Measurements from ENCODE around the gene TOR4A.
A peak's percentile ranks its signal among the peaks of the same experiment; 100 is the strongest.

Gene TOR4A

DNA sequence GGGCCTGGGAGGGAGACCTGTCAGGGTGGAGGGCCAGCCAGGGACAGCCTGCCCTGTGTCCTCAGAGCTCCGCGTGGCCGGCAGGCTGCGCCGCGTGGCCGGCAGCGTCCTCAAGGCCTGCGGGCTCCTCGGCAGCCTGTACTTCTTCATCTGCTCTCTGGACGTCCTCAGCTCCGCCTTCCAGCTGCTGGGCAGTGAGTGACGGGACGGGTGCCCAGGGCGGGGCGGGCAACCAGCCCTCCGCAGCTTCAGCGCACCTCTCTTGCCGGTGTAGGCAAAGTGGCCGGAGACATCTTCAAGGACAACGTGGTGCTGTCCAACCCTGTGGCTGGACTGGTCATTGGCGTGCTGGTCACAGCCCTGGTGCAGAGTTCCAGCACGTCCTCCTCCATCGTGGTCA lies 45.0 kb upstream of the TOR4A start:
- Histone ChIP-seq H3K27ac (ENCODE audit: insufficient read depth, low read depth, low read length, poor library complexity, severe bottlenecking) (no peak overlapping the region), H3K27me3 (ENCODE audit: control insufficient read depth, insufficient read depth, low read length, poor library complexity, severe bottlenecking) (no peaks in the 10 kb centered on the region), H3K9me3 (ENCODE audit: control insufficient read depth, low read length) (no peaks in the 10 kb centered on the region), H3K36me3 (ENCODE audit: control insufficient read depth, insufficient read depth, low read length) (no peaks in the 10 kb centered on the region), H3K4me1 (ENCODE audit: control insufficient read depth, insufficient read depth, low read length) (peaks cover 14% of the 10 kb centered on the region), H3K4me3 (ENCODE audit: insufficient read depth, low read depth, low read length) (no peak overlapping the region)
- WGBS, 2 experiments = 91 to 92% methylated on average over 24 of the region's 24 CpGs

- Histone ChIP-seq H3K9me3 (ENCODE audit: control insufficient read depth, low read length) (no peaks in the 10 kb centered on the region), H3K4me3 (ENCODE audit: insufficient read depth, low read depth, low read length) (no peak overlapping the region), H3K36me3 (ENCODE audit: control insufficient read depth, insufficient read depth, low read length) (no peaks in the 10 kb centered on the region), H3K4me1 (ENCODE audit: control insufficient read depth, insufficient read depth, low read length) (peaks cover 21% of the 10 kb centered on the region), H3K27me3 (ENCODE audit: control insufficient read depth, insufficient read depth, low read length, poor library complexity, severe bottlenecking) (no peaks in the 10 kb centered on the region), H3K27ac (ENCODE audit: insufficient read depth, low read depth, low read length, poor library complexity, severe bottlenecking) (no peak overlapping the region)
- 87 to 88% methylated on average over 37 to 39 of the region's 40 CpGs for WGBS, 2 experiments
Observed at GRCh38 chr9:137233143-137233980, 44.2 kb upstream of the TOR4A start.

DNA sequence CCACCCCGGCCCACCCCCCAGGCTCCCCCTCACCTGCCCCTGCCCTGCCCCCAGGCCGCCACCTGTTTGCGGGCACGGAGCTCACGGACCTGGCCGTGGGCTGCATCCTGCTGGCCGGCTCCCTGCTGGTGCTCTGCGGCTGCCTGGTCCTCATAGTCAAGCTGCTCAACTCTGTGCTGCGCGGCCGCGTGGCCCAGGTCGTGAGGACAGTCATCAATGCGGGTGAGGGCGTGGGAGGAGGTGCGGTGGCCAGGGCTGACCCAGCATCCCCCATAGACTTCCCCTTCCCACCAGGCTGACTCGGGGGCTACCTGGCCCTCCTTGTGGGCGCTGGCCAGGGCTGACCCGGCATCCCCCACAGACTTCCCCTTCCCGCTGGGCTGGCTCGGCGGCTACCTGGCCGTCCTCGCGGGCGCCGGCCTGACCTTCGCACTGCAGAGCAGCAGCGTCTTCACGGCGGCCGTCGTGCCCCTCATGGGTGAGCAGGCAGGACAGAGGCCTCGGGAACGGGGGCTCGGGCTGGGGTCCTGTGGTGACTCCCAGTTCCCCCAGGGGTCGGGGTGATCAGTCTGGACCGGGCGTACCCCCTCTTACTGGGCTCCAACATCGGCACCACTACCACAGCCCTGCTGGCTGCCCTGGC lies 43.4 kb upstream of the TOR4A start:
- 89% methylated on average over 40 of the region's 40 CpGs for WGBS, 2 experiments
- no peak overlapping the region for H3K4me3 ChIP-seq (ENCODE audit: insufficient read depth, low read depth, low read length)

DNA sequence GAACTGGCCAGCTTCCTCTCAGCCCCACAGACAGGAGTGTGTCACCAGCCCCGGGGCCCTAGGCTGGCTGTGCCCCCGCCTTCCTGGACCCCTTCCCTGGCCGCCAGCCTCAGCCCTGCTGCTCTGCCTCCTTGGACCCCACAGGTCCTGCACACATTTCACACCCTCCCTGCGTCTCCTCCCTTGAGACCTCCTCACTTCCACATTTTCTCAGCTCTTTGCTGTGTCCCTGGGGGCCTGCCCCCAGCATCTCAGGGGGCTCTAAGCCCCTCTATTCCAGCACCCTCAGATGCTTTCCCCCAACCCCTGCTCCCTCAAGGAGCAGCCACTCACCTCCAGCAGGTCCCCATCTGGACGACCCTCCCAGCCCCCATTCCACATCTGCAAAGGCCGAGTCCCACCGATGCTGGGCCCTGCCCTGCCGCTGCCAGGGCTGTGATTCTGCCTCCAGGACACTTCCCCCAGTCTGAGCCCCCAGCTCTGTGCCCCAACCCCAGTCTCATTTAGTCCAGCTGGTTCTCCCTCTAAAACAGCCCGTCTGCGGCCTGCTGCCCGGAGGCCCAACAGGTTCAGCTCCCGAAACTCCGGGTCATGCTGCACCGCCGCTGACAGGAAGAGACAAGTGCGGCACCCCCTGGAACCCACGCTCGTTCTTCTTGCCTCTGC lies 42.6 kb upstream of the TOR4A start:
- Histone ChIP-seq H3K9me3 (ENCODE audit: control insufficient read depth, low read length) (no peaks in the 10 kb centered on the region), H3K36me3 (ENCODE audit: control insufficient read depth, insufficient read depth, low read length) (no peaks in the 10 kb centered on the region), H3K27ac (ENCODE audit: insufficient read depth, low read depth, low read length, poor library complexity, severe bottlenecking) (no peak overlapping the region), H3K4me1 (ENCODE audit: control insufficient read depth, insufficient read depth, low read length) (peaks cover 29% of the 10 kb centered on the region), H3K27me3 (ENCODE audit: control insufficient read depth, insufficient read depth, low read length, poor library complexity, severe bottlenecking) (no peaks in the 10 kb centered on the region), H3K4me3 (ENCODE audit: insufficient read depth, low read depth, low read length) (no peak overlapping the region)
- WGBS, 2 experiments = 83 to 88% methylated on average over 17 to 18 of the region's 18 CpGs

More for the DNA sequence above, 43.4 kb upstream of the TOR4A start:
- Histone ChIP-seq H3K9me3 (ENCODE audit: control insufficient read depth, low read length) (no peaks in the 10 kb centered on the region), H3K36me3 (ENCODE audit: control insufficient read depth, insufficient read depth, low read length) (no peaks in the 10 kb centered on the region), H3K4me1 (ENCODE audit: control insufficient read depth, insufficient read depth, low read length) (peaks cover 27% of the 10 kb centered on the region), H3K27ac (ENCODE audit: insufficient read depth, low read depth, low read length, poor library complexity, severe bottlenecking) (no peak overlapping the region), H3K27me3 (ENCODE audit: control insufficient read depth, insufficient read depth, low read length, poor library complexity, severe bottlenecking) (no peaks in the 10 kb centered on the region)

- Histone ChIP-seq H3K4me3 (ENCODE audit: insufficient read depth, low read depth, low read length) (no peak overlapping the region), H3K27ac (ENCODE audit: insufficient read depth, low read depth, low read length, poor library complexity, severe bottlenecking) (no peak overlapping the region), H3K27me3 (ENCODE audit: control insufficient read depth, insufficient read depth, low read length, poor library complexity, severe bottlenecking) (no peaks in the 10 kb centered on the region), H3K9me3 (ENCODE audit: control insufficient read depth, low read length) (no peaks in the 10 kb centered on the region), H3K36me3 (ENCODE audit: control insufficient read depth, insufficient read depth, low read length) (no peaks in the 10 kb centered on the region), H3K4me1 (ENCODE audit: control insufficient read depth, insufficient read depth, low read length) (peaks cover 29% of the 10 kb centered on the region)
- 84 to 85% methylated on average over 35 of the region's 35 CpGs for WGBS, 2 experiments
Observed at GRCh38 chr9:137235424-137236237, 41.9 kb upstream of the TOR4A start.

GRCh38 chr9:137236238-137236935 lies 41.1 kb upstream of the TOR4A start:
- Histone ChIP-seq H3K27me3 (ENCODE audit: control insufficient read depth, insufficient read depth, low read length, poor library complexity, severe bottlenecking) (no peaks in the 10 kb centered on the region), H3K4me1 (ENCODE audit: control insufficient read depth, insufficient read depth, low read length) (peaks cover 29% of the 10 kb centered on the region), H3K9me3 (ENCODE audit: control insufficient read depth, low read length) (no peaks in the 10 kb centered on the region), H3K4me3 (ENCODE audit: insufficient read depth, low read depth, low read length) (peak overlapping the region; percentile 6), H3K36me3 (ENCODE audit: control insufficient read depth, insufficient read depth, low read length) (no peaks in the 10 kb centered on the region), H3K27ac (ENCODE audit: insufficient read depth, low read depth, low read length, poor library complexity, severe bottlenecking) (no peak overlapping the region)
- WGBS, 2 experiments = 30 to 33% methylated on average over 31 of the region's 31 CpGs

- H3K4me1 ChIP-seq (ENCODE audit: control insufficient read depth, insufficient read depth, low read length) = peaks cover 30% of the 10 kb centered on the region
- H3K27me3 ChIP-seq (ENCODE audit: control insufficient read depth, insufficient read depth, low read length, poor library complexity, severe bottlenecking) = no peaks in the 10 kb centered on the region
- peak overlapping the region; percentile 6 for H3K4me3 ChIP-seq (ENCODE audit: insufficient read depth, low read depth, low read length)
- no peaks in the 10 kb centered on the region for H3K9me3 ChIP-seq (ENCODE audit: control insufficient read depth, low read length)
- H3K27ac ChIP-seq (ENCODE audit: insufficient read depth, low read depth, low read length, poor library complexity, severe bottlenecking) = no peak overlapping the region
- WGBS, 2 experiments = 64 to 65% methylated on average over 11 of the region's 11 CpGs
- no peaks in the 10 kb centered on the region for H3K36me3 ChIP-seq (ENCODE audit: control insufficient read depth, insufficient read depth, low read length)
Observed at GRCh38 chr9:137236936-137237421, 40.5 kb upstream of the TOR4A start.

GRCh38 chr9:137237759-137238726 lies 39.5 kb upstream of the TOR4A start:
- peaks cover 4% of the 10 kb centered on the region for H3K36me3 ChIP-seq (ENCODE audit: control insufficient read depth, insufficient read depth, low read length)
- H3K4me1 ChIP-seq (ENCODE audit: control insufficient read depth, insufficient read depth, low read length) = peaks cover 38% of the 10 kb centered on the region
- no peaks in the 10 kb centered on the region for H3K27me3 ChIP-seq (ENCODE audit: control insufficient read depth, insufficient read depth, low read length, poor library complexity, severe bottlenecking)
- no peak overlapping the region for H3K27ac ChIP-seq (ENCODE audit: insufficient read depth, low read depth, low read length, poor library complexity, severe bottlenecking)
- 76% methylated on average over 13 of the region's 13 CpGs for WGBS, 2 experiments
- no peaks in the 10 kb centered on the region for H3K9me3 ChIP-seq (ENCODE audit: control insufficient read depth, low read length)
- peak overlapping the region; percentile 1 for H3K4me3 ChIP-seq (ENCODE audit: insufficient read depth, low read depth, low read length)
